HFF-Myc (cell line): ENCODE results near the gene CYP2S1.
"Not testable (repeated sequence)": the region's sequence is repeated elsewhere in the genome, so short reads cannot be mapped to it uniquely, and the experiment has no call there.

Experiments
- DNase-seq: peaks from one replicate; pipeline ENCODE4 v3.0.0-alpha.2; 2011; ENCODE audit warnings: low read depth; ENCODE audit errors: extremely low read depth
- H3K4me3 ChIP-seq: replicated peaks from 2 replicates; pipeline ENCODE4 v1.5.1; 2011; ENCODE audit warnings: low read depth, mild to moderate bottlenecking, control low read depth, low read length
- TF ChIP-seq, protein P1 (sequence below): IDR thresholded peaks from 2 replicates; pipeline ENCODE4 v1.5.1; 2012; ENCODE audit warnings: mild to moderate bottlenecking, low read depth, low read length, control low read depth; ENCODE audit errors: missing control alignments

The CYP2S1 gene

DNA sequence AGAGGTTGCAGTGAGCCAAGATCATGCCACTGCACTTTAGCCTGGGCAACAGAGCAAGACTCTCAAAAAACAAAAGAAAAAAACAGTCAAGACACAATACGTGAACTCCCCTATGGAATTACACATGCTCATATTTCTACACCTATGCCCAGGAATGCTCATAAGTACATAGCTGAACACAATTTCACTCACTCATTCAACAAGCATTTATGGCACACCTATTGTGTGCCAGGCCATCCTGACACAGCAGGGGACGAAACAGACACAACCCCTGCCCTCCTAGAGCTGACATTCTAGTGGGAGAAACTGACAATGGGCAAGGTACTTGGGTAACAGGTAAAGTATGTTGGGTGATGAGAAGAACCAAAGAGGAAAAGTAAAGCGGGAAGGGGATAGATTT lies 35.5 kb downstream of the CYP2S1 start:
- no peak overlapping the region for H3K4me3 ChIP-seq
- TF ChIP-seq, protein P1, sequence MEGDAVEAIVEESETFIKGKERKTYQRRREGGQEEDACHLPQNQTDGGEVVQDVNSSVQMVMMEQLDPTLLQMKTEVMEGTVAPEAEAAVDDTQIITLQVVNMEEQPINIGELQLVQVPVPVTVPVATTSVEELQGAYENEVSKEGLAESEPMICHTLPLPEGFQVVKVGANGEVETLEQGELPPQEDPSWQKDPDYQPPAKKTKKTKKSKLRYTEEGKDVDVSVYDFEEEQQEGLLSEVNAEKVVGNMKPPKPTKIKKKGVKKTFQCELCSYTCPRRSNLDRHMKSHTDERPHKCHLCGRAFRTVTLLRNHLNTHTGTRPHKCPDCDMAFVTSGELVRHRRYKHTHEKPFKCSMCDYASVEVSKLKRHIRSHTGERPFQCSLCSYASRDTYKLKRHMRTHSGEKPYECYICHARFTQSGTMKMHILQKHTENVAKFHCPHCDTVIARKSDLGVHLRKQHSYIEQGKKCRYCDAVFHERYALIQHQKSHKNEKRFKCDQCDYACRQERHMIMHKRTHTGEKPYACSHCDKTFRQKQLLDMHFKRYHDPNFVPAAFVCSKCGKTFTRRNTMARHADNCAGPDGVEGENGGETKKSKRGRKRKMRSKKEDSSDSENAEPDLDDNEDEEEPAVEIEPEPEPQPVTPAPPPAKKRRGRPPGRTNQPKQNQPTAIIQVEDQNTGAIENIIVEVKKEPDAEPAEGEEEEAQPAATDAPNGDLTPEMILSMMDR = no peak
- DNase-seq = no peak

DNA sequence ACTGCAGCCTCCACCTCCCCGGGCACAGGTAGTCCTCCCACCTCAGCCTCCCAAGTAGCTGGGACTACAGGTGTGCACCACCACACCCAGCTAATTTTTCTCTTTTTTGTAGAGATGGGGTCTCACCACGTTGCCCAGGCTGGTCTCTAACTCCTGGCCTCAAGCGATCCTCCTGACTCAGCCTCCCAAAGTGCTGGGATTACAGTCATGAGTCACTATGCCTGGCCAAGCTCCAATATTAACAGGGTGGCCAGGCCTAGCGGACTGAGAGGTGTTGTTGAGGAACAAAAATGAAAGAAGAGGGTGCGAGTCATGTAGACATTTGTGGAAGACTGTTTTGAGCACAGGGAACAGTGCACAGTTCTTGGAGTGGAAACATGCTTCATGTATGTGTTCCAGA lies 36.3 kb downstream of the CYP2S1 start:
- H3K4me3 ChIP-seq, DNase-seq: not testable (repeated sequence)

DNA sequence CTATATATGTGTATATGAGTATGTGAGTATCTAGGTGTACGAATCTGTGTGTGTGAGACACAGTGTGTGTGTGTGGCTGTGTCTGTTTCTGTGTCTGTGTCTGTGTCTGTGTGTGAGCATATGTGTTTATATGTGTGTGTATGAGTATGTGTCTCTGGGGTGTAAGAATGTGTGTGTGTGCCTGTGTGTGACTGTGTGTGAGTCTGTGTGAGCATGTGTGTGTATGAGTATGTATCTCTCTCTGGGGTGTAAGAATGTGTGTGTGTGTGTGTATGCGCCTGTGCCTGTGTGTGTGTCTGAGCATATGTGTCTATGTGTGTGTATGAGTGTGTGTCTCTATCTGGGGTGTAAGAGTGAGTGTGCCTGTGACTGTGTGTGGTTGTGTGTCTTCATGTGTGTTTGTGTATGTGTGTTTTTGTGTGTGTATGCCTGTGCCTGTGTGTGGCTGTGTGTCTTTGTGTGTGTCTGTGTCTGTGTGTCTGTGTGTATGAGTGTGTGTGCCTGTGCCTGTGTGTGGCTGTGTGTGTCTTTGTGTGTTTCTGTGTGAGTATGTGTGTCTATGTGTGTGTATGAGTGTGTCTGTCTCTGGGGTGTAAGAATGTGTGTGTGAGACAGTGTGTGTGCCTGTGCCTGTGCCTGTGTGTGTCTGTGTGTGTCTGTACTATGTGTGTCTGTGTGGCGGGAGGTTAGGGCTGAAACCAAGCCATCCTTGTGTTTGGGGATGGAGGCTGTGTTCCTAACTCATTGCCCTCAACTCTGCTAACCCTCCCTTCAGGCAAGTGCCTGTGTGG lies 37.2 kb downstream of the CYP2S1 start:
- no peak overlapping the region for H3K4me3 ChIP-seq
- DNase-seq = no peak
- TF ChIP-seq, protein P1 = no peak

DNA sequence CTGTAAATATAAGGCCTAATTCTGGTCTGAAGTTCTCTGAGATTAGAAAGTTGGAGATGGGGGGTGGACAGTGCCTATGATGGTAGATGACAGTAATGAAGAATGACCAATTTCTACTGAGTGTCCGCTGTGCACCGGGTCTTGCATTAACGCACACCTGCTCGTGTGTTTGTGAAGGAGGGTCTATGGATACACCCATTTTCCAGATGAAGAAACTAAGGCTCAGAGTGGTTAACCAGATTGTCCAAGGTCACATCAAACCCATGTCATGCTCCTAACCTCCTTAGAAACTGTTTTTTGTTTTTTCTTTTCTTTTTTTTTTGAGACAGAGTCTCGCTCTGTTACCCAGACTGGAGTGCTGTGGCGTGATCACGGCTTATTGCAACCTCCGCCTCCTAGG lies 39.7 kb downstream of the CYP2S1 start:
- DNase-seq = no peak
- H3K4me3 ChIP-seq = no peak overlapping the region
- TF ChIP-seq, protein P1 = no peak

DNA sequence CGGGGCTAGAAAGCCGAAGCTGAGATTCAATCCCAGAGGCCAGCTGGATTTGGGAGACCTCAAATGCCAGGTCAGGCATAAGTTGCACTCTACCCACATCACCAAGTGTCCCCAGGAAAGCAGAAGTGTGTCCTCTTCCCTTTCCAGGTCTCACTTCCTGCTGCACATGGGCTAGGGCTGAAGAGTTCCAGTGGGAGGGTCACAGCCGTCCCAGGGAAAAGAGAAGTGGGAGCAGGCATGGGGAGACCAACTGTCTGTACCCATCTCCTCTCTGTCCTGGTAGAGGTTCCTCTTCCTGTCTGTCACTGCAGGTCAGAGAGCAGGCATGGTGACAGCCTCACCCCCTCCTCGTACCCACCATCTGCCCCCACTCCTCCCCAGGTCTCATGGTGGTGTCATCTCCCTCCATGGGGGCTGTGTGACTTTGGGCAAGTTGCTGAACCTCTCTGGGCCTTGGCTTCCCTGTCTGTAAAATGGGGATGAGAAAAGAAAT lies 40.8 kb downstream of the CYP2S1 start:
- no peak for DNase-seq
- TF ChIP-seq, protein P1 = no peak
- no peak overlapping the region for H3K4me3 ChIP-seq

DNA sequence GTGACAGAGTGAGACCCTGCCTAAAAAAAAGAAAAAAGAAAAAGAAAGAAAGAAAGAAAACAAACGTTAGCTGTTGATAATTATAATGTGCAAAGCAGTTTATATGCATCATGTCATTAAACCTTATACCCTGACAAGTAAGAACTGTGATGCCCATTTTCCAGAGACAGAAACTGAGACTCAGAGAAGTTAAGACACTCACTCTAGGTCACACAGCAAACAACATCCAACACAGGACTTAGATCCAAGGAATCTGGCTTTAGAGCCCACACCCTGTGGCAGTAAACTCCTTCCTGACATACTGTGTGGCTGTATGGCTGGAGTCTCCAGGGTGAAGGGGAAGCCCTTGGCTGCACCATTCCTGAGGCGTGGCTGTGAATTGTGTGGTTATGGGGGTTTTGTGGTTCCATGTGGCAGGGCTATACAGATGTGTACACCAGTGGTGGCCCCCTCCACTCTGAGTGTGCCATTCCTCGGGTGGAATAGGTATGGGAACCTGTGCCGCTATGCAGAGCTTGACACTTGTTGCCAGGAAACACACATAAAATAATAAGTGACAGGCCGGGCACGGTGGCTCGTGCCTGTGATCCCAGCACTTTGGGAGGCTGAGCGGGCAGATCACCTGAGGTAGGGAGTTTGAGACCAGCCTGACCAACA lies 41.6 kb downstream of the CYP2S1 start:
- TF ChIP-seq, protein P1 = no peak
- no peak for DNase-seq
- no peak overlapping the region for H3K4me3 ChIP-seq

DNA sequence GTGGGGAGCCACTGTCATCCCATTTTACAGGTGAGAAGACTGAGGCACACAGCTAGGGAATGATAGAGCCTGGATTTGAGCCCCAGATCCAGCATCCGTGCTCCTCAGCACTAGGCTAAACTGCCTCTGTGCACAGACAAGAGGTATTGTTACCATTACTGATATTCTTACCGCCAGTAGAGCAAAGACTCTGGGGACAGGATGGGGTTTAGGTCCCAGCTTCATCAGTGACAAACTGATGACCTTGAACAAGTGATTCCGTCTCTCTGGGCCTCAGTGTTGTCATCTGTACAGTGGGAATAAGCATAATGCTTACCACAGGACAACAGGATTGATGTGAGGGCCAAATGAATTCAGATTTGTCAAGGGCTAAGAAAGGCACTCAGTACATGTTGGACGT lies 42.5 kb downstream of the CYP2S1 start:
- TF ChIP-seq, protein P1 = no peak
- no peak for DNase-seq
- no peak overlapping the region for H3K4me3 ChIP-seq
